GM23248 (cell line): ENCODE measurements around the gene POLR3H. TPM values are rescaled to one million over a fixed set of nuclear protein-coding genes. Genes with fewer than 3 reads are reported as not detected.

Source experiments
- DNase-seq: peaks from one replicate; pipeline ENCODE4 v3.0.0-alpha.2; 2015
- H2AFZ ChIP-seq: fragments of 200-600 bp; sonication (generic); 2 replicates; pipeline ENCODE4 v1.6.1; 2016; ENCODE audit warnings: antibody characterized with exemption
- H3F3A ChIP-seq: fragments of 200-600 bp; sonication (generic); 2 replicates; pipeline ENCODE4 v1.6.1; 2016; ENCODE audit warnings: mild to moderate bottlenecking, antibody characterized with exemption, mixed run types; ENCODE audit not compliant: insufficient read depth
- H3K27ac ChIP-seq: fragments of 200-600 bp; sonication (generic); 2 replicates; pipeline ENCODE4 v1.5.1; 2016; ENCODE audit warnings: mild to moderate bottlenecking
- H3K27me3 ChIP-seq: fragments of 200-600 bp; sonication (generic); replicated peaks from 2 replicates; pipeline ENCODE4 v1.6.1; 2016; ENCODE audit warnings: mild to moderate bottlenecking; ENCODE audit not compliant: insufficient read depth
- H3K36me3 ChIP-seq: fragments of 200-600 bp; sonication (generic); 2 replicates; pipeline ENCODE4 v1.6.1; 2016; ENCODE audit warnings: low read depth, mild to moderate bottlenecking
- H3K4me1 ChIP-seq: fragments of 200-600 bp; sonication (generic); 2 replicates; pipeline ENCODE4 v1.6.1; 2016; ENCODE audit warnings: mild to moderate bottlenecking; ENCODE audit not compliant: insufficient read depth
- H3K4me2 ChIP-seq: fragments of 200-600 bp; sonication (generic); one replicate; pipeline ENCODE4 v1.6.1; 2016; ENCODE audit warnings: mild to moderate bottlenecking; ENCODE audit not compliant: unreplicated experiment
- H3K4me3 ChIP-seq: fragments of 200-600 bp; sonication (generic); 2 replicates; pipeline ENCODE4 v1.5.1; 2016; ENCODE audit warnings: mild to moderate bottlenecking
- H3K79me2 ChIP-seq: fragments of 200-600 bp; sonication (generic); 2 replicates; pipeline ENCODE4 v1.6.1; 2016; ENCODE audit warnings: mild to moderate bottlenecking; ENCODE audit not compliant: insufficient read depth
- H3K9ac ChIP-seq: fragments of 200-600 bp; sonication (generic); 2 replicates; pipeline ENCODE4 v1.6.1; 2016; ENCODE audit warnings: mild to moderate bottlenecking
- H3K9me2 ChIP-seq: fragments of 200-600 bp; sonication (generic); 2 replicates; pipeline ENCODE4 v1.6.1; 2016; ENCODE audit warnings: mixed run types, mild to moderate bottlenecking, moderate library complexity; ENCODE audit not compliant: insufficient read depth
- H3K9me3 ChIP-seq: fragments of 200-600 bp; sonication (generic); one replicate; pipeline ENCODE4 v1.6.1; 2017; ENCODE audit warnings: low read depth
- H4K20me1 ChIP-seq: fragments of 200-600 bp; sonication (generic); 2 replicates; pipeline ENCODE4 v1.6.0; 2016; ENCODE audit not compliant: insufficient read depth
- EZH2 ChIP-seq: fragments of 200-600 bp; sonication (generic); IDR thresholded peaks from 2 replicates; pipeline ENCODE4 v1.6.1; 2018; ENCODE audit warnings: antibody characterized with exemption, mild to moderate bottlenecking; ENCODE audit not compliant: insufficient read depth, poor library complexity, severe bottlenecking
- EZH2phosphoT487 ChIP-seq: fragments of 200-600 bp; sonication (generic); IDR thresholded peaks from 2 replicates; pipeline ENCODE4 v1.6.1; 2018; ENCODE audit warnings: antibody characterized with exemption, moderate library complexity, mild to moderate bottlenecking, low read depth; ENCODE audit not compliant: insufficient read depth
- WGBS, 2 experiments: methylation state at CpG; one replicate each; pipeline ENCODE4 v1.1.6; 2015 to 2017; ENCODE audit warnings: low lambda C conversion rate in 2 of 2, low coverage in 1 of 2; ENCODE audit errors: missing lambda C conversion rate in 2 of 2; 5-methylcytosine and 5-hydroxymethylcytosine counted together
- in situ Hi-C: fragments of 300-500 bp; cut with MboI; formaldehyde crosslinking; loops from 2 replicates; pipeline ENCODE4 v1.15.0; 2020
- polyA plus RNA-seq: library from polyadenylated mRNA; unstranded; fragments of >200 nt; fragmentation: Nextera tagmentation; extraction: Ambion mirVana; gene quantifications from 2 replicates; pipeline ENCODE4 v1.2.1, GENCODE V29; 2016
- total RNA-seq: library from RNA; depleted of rRNA; stranded (reverse); fragments of >200 nt; shearing (Covaris generic); gene quantifications from 2 replicates; pipeline ENCODE4 v1.2.3, GENCODE V29; 2014

Gene POLR3H
- total and polyA plus RNA-seq, 2 experiments from 2014 or later: 21.2 to 49.6 TPM

GRCh38 chr22:41585898-41586297 is 41.6 kb upstream of the POLR3H start:
- no peak for DNase-seq
- TF ChIP-seq EZH2phosphoT487 (no peak), EZH2 (no peak)

GRCh38 chr22:41584881-41585280 is 40.6 kb upstream of the POLR3H start:
- Histone ChIP-seq H3K9me2 (no peaks in the 10 kb centered on the region), H3K27me3 (no peaks in the 10 kb centered on the region), H3K4me1 (peaks cover 10% of the 10 kb centered on the region; the same call in 1 of the 2 replicates), H3K36me3 (peaks cover 5% of the 10 kb centered on the region; the same call in 1 of the 2 replicates), H2AFZ (no peak overlapping the region), H3K4me2 (no peak overlapping the region), H3K27ac (no peak overlapping the region), H3K9ac (no peak overlapping the region), H4K20me1 (no peaks in the 10 kb centered on the region), H3K4me3 (no peak overlapping the region), H3K79me2 (peaks cover 51% of the 10 kb centered on the region), H3F3A (no peaks in the 10 kb centered on the region), H3K9me3 (no peaks in the 10 kb centered on the region)
- no peak for DNase-seq
- TF ChIP-seq EZH2 (no peak), EZH2phosphoT487 (no peak)
- WGBS, 2 experiments: 98 to 99% methylated on average over 6 of the region's 6 CpGs
- in situ Hi-C loops: no loop called here

More at GRCh38 chr22:41585898-41586297, 41.6 kb upstream of the POLR3H start:
- no peaks in the 10 kb centered on the region for H3F3A ChIP-seq
- no peaks in the 10 kb centered on the region for H3K9me2 ChIP-seq
- no peaks in the 10 kb centered on the region for H3K27me3 ChIP-seq
- in situ Hi-C loops: no loop called here
- peaks cover 51% of the 10 kb centered on the region for H3K79me2 ChIP-seq
- WGBS, 2 experiments: 94 to 97% methylated on average over 7 of the region's 7 CpGs
- no peak overlapping the region for H3K4me2 ChIP-seq
- H3K4me3 ChIP-seq: no peak overlapping the region
- H3K4me1 ChIP-seq: peaks cover 10% of the 10 kb centered on the region; the same call in 1 of the 2 replicates
- no peak overlapping the region for H3K9ac ChIP-seq
- no peak overlapping the region for H2AFZ ChIP-seq
- no peaks in the 10 kb centered on the region for H4K20me1 ChIP-seq
- H3K36me3 ChIP-seq: peaks cover 5% of the 10 kb centered on the region; the same call in 1 of the 2 replicates
- H3K27ac ChIP-seq: no peak overlapping the region
- no peaks in the 10 kb centered on the region for H3K9me3 ChIP-seq

GRCh38 chr22:41582694-41583093 is 38.4 kb upstream of the POLR3H start:
- peaks cover 33% of the 10 kb centered on the region for H3K79me2 ChIP-seq
- no peak overlapping the region for H3K4me3 ChIP-seq
- no peaks in the 10 kb centered on the region for H3K9me3 ChIP-seq
- peaks cover 5% of the 10 kb centered on the region; the same call in 1 of the 2 replicates for H3K36me3 ChIP-seq
- no peaks in the 10 kb centered on the region for H3F3A ChIP-seq
- H3K4me1 ChIP-seq: 0 out of 2 replicates have a peak, but pooled peaks cover 2% of the 10 kb centered on the region
- no peaks in the 10 kb centered on the region for H3K9me2 ChIP-seq
- 85 to 87% methylated on average over 8 of the region's 8 CpGs for WGBS, 2 experiments
- no peak overlapping the region for H2AFZ ChIP-seq
- DNase-seq: no peak
- in situ Hi-C loops: no loop called here
- TF ChIP-seq EZH2 (no peak), EZH2phosphoT487 (no peak)
- no peaks in the 10 kb centered on the region for H4K20me1 ChIP-seq
- no peak overlapping the region for H3K9ac ChIP-seq
- no peak overlapping the region for H3K4me2 ChIP-seq
- H3K27ac ChIP-seq: no peak overlapping the region
- no peaks in the 10 kb centered on the region for H3K27me3 ChIP-seq

GRCh38 chr22:41579997-41580355 is 35.7 kb upstream of the POLR3H start:
- H3K4me2 ChIP-seq: no peak overlapping the region
- no peaks in the 10 kb centered on the region for H3F3A ChIP-seq
- no peak overlapping the region for H2AFZ ChIP-seq
- 97 to 99% methylated on average over 6 of the region's 6 CpGs for WGBS, 2 experiments
- in situ Hi-C loops: no loop called here
- no peaks in the 10 kb centered on the region for H4K20me1 ChIP-seq
- no peaks in the 10 kb centered on the region for H3K9me3 ChIP-seq
- no peaks in the 10 kb centered on the region for H3K27me3 ChIP-seq
- no peaks in the 10 kb centered on the region for H3K4me1 ChIP-seq
- H3K79me2 ChIP-seq: peaks cover 6% of the 10 kb centered on the region
- no peaks in the 10 kb centered on the region for H3K9me2 ChIP-seq
- H3K27ac ChIP-seq: no peak overlapping the region
- peaks cover 5% of the 10 kb centered on the region; the same call in 1 of the 2 replicates for H3K36me3 ChIP-seq
- H3K4me3 ChIP-seq: no peak overlapping the region
- DNase-seq: no peak
- no peak overlapping the region for H3K9ac ChIP-seq
- TF ChIP-seq EZH2 (no peak), EZH2phosphoT487 (no peak)
